A549 (cell line): ENCODE results near the gene ATP6V1B1.

Experiments used
- EP300 ChIP-seq, 2 experiments: fragments of >200 bp; sonication (Bioruptor Twin); formaldehyde crosslinking; IDR thresholded peaks; 2 replicates in 1 of 2; 3 replicates in 1 of 2; pipeline ENCODE4 v1.6.1; 2016 to 2017
- ESRRA ChIP-seq: fragments of 150-350 bp; IDR thresholded peaks from 2 replicates; pipeline ENCODE4 v1.6.1; 2014; ENCODE audit warnings: mild to moderate bottlenecking, low read length, borderline replicate concordance
- HOXA7 ChIP-seq: fragments of 250-450 bp; sonication (Bioruptor Pico); IDR thresholded peaks from 2 replicates; pipeline ENCODE4 v1.5.0; 2020; ENCODE audit warnings: mild to moderate bottlenecking, moderate library complexity
- RAD21 ChIP-seq, 2 experiments: fragments of >200 bp in 1 of 2; sonication (Bioruptor Twin) in 1 of 2; formaldehyde crosslinking in 1 of 2; IDR thresholded peaks in 1 of 2; conservative IDR thresholded peaks in 1 of 2; 2 replicates in 1 of 2; 3 replicates in 1 of 2; pipeline ENCODE4 v1.6.1; 2012 to 2018; ENCODE audit warnings: inconsistent platforms in 1 of 2
- RCOR1 ChIP-seq: fragments of 150-350 bp; IDR thresholded peaks from 2 replicates; pipeline ENCODE4 v1.6.1; 2014; ENCODE audit warnings: antibody characterized with exemption, low read length, low read depth
- ZSCAN20 ChIP-seq: fragments of 250-450 bp; sonication (Bioruptor Pico); IDR thresholded peaks from 2 replicates; pipeline ENCODE4 v1.8.0; 2022; ENCODE audit warnings: mild to moderate bottlenecking, moderate library complexity
- TF ChIP-seq, protein P1 (sequence below): fragments of >200 bp; sonication (Bioruptor Twin); formaldehyde crosslinking; IDR thresholded peaks from 3 replicates; pipeline ENCODE4 v1.5.1; 2016
- TF ChIP-seq, protein P2 (sequence below): fragments of 150-350 bp; IDR thresholded peaks from 2 replicates; pipeline ENCODE4 v1.6.1; 2014; ENCODE audit warnings: low read depth, mild to moderate bottlenecking, low read length
- TF ChIP-seq, protein P3 (sequence below): fragments of 450-650 bp; IDR thresholded peaks from 2 replicates; pipeline ENCODE4 v1.6.1; 2014; ENCODE audit warnings: antibody characterized with exemption
- TF ChIP-seq, protein P4 (sequence below): fragments of 200-600 bp; sonication (generic); IDR thresholded peaks from 2 replicates; pipeline ENCODE4 v1.6.1; 2016; ENCODE audit warnings: antibody characterized with exemption, mild to moderate bottlenecking, moderate library complexity

DNA sequence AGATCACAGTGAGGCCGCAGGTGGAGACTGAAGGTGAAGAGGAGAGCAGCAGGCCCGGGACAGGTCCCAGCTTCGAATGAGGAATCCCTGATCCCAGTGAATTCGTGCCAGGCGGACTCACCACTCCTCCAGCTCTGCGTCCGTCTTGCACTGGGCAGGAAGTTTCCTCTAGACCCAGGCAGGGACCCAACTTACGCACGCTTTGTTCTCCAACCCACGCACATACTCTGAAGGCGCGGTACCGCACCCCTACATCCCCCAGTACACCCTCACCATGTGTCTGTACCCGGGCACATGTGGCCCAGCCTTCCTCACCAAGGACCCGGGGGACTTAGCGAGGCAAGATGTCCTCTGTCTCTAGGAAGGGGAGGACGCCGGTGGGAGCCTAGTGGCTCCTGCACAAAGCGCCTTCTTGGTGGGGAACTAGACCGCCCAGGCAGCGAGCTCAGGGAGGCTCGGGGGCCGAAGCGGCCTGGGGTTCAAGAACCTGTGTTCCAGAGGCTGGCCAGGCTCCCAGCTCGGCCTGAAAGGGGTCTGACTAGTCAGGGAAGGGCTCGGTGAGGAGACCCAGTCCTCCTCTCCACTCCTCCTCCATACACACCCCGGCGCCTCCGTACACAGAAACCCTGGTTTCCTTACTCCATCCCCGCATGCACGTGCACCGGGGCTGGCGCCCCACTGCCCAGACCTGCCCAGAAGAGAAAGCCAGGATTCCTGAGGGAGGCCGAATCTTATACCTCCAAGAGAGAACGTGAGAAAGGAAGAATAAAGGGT, 38.3 kb upstream of the ATP6V1B1 start:
- TF ChIP-seq, protein P1, sequence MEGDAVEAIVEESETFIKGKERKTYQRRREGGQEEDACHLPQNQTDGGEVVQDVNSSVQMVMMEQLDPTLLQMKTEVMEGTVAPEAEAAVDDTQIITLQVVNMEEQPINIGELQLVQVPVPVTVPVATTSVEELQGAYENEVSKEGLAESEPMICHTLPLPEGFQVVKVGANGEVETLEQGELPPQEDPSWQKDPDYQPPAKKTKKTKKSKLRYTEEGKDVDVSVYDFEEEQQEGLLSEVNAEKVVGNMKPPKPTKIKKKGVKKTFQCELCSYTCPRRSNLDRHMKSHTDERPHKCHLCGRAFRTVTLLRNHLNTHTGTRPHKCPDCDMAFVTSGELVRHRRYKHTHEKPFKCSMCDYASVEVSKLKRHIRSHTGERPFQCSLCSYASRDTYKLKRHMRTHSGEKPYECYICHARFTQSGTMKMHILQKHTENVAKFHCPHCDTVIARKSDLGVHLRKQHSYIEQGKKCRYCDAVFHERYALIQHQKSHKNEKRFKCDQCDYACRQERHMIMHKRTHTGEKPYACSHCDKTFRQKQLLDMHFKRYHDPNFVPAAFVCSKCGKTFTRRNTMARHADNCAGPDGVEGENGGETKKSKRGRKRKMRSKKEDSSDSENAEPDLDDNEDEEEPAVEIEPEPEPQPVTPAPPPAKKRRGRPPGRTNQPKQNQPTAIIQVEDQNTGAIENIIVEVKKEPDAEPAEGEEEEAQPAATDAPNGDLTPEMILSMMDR, result no peak
- TF ChIP-seq ZSCAN20, result no peak
- no peak for TF ChIP-seq ESRRA
- TF ChIP-seq RCOR1, result no peak
- TF ChIP-seq, protein P2, sequence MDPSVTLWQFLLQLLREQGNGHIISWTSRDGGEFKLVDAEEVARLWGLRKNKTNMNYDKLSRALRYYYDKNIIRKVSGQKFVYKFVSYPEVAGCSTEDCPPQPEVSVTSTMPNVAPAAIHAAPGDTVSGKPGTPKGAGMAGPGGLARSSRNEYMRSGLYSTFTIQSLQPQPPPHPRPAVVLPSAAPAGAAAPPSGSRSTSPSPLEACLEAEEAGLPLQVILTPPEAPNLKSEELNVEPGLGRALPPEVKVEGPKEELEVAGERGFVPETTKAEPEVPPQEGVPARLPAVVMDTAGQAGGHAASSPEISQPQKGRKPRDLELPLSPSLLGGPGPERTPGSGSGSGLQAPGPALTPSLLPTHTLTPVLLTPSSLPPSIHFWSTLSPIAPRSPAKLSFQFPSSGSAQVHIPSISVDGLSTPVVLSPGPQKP, result no peak
- TF ChIP-seq, protein P3, sequence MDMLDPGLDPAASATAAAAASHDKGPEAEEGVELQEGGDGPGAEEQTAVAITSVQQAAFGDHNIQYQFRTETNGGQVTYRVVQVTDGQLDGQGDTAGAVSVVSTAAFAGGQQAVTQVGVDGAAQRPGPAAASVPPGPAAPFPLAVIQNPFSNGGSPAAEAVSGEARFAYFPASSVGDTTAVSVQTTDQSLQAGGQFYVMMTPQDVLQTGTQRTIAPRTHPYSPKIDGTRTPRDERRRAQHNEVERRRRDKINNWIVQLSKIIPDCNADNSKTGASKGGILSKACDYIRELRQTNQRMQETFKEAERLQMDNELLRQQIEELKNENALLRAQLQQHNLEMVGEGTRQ, result no peak
- TF ChIP-seq HOXA7, result no peak
- no peak for TF ChIP-seq EP300 (IDR thresholded peaks at IDR 0.05)
- TF ChIP-seq, protein P4, sequence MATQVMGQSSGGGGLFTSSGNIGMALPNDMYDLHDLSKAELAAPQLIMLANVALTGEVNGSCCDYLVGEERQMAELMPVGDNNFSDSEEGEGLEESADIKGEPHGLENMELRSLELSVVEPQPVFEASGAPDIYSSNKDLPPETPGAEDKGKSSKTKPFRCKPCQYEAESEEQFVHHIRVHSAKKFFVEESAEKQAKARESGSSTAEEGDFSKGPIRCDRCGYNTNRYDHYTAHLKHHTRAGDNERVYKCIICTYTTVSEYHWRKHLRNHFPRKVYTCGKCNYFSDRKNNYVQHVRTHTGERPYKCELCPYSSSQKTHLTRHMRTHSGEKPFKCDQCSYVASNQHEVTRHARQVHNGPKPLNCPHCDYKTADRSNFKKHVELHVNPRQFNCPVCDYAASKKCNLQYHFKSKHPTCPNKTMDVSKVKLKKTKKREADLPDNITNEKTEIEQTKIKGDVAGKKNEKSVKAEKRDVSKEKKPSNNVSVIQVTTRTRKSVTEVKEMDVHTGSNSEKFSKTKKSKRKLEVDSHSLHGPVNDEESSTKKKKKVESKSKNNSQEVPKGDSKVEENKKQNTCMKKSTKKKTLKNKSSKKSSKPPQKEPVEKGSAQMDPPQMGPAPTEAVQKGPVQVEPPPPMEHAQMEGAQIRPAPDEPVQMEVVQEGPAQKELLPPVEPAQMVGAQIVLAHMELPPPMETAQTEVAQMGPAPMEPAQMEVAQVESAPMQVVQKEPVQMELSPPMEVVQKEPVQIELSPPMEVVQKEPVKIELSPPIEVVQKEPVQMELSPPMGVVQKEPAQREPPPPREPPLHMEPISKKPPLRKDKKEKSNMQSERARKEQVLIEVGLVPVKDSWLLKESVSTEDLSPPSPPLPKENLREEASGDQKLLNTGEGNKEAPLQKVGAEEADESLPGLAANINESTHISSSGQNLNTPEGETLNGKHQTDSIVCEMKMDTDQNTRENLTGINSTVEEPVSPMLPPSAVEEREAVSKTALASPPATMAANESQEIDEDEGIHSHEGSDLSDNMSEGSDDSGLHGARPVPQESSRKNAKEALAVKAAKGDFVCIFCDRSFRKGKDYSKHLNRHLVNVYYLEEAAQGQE, result no peak
- TF ChIP-seq RAD21 (conservative IDR thresholded peaks at IDR 0.05 in 1 of 2, IDR thresholded peaks at IDR 0.05 in 1 of 2), result no peak
